K562 (cell line): ENCODE results near the gene NMRK2. TPM values are rescaled to one million over a fixed set of nuclear protein-coding genes. Genes with fewer than 3 reads are reported as not detected.

ENCODE experiments used
- FOXO4 ChIP-seq: fragments of 450-650 bp; formaldehyde crosslinking; IDR thresholded peaks from 2 replicates; pipeline ENCODE4 v1.4.0; 2020; ENCODE audit warnings: mild to moderate bottlenecking, moderate library complexity
- IRF1 ChIP-seq: sonication (generic); formaldehyde crosslinking; IDR thresholded peaks from 2 replicates; pipeline ENCODE4 v1.8.0; 2022; ENCODE audit warnings: missing genetic modification reagents, mild to moderate bottlenecking, borderline replicate concordance
- IRF2 ChIP-seq: sonication (generic); formaldehyde crosslinking; IDR thresholded peaks from 2 replicates; pipeline ENCODE4 v1.8.1; 2022; ENCODE audit warnings: mild to moderate bottlenecking, missing genetic modification reagents
- KHSRP ChIP-seq: fragments of 450-650 bp; IDR thresholded peaks from 2 replicates; pipeline ENCODE4 v1.6.1; 2017
- SIN3A ChIP-seq, 2 experiments: fragments of 150-350 bp in 1 of 2; IDR thresholded peaks; 2 replicates each; pipeline ENCODE4 v1.6.1; 2011 to 2016; ENCODE audit warnings: borderline replicate concordance in 2 of 2, low read depth in 2 of 2, low read length in 2 of 2, mild to moderate bottlenecking in 2 of 2, moderate library complexity in 2 of 2; ENCODE audit not compliant: control insufficient read depth in 1 of 2
- SMARCE1 ChIP-seq: fragments of 450-650 bp; IDR thresholded peaks from 2 replicates; pipeline ENCODE4 v1.7.1; 2016; ENCODE audit warnings: mild to moderate bottlenecking
- SREBF2 ChIP-seq: sonication (generic); formaldehyde crosslinking; IDR thresholded peaks from 2 replicates; pipeline ENCODE4 v1.4.0; 2020; ENCODE audit warnings: mild to moderate bottlenecking, missing genetic modification reagents
- ZC3H4 ChIP-seq: sonication (generic); formaldehyde crosslinking; IDR thresholded peaks from 2 replicates; pipeline ENCODE4 v1.9.0; 2021; ENCODE audit warnings: missing genetic modification reagents, borderline replicate concordance
- ZNF232 ChIP-seq: sonication (generic); formaldehyde crosslinking; IDR thresholded peaks from 2 replicates; pipeline ENCODE4 v1.8.0; 2022; ENCODE audit warnings: mild to moderate bottlenecking, missing genetic modification reagents
- polyA plus RNA-seq, 8 experiments: library from polyadenylated mRNA; depleted of rRNA in 4 of 8; stranded (reverse) in 5 of 8; unstranded in 3 of 8; fragments of >200 nt; fragmentation: Nextera tagmentation in 2 of 8; fragmentation: Illumina TruSeq in 1 of 8; extraction: Ambion mirVana in 2 of 8; extraction: Trizol in 1 of 8; gene quantifications; 2 replicates each; pipeline versions ENCODE4 v1.2.1 to v1.2.3, GENCODE V29; 2011 to 2014; ENCODE audit warnings: inconsistent platforms in 1 of 8, missing spikeins in 1 of 8
- total RNA-seq, 7 experiments: library from RNA; depleted of rRNA in 6 of 7; stranded (reverse); fragments of >200 nt in 6 of 7; fragmentation: Illumina TruSeq in 2 of 7; extraction: Trizol in 2 of 7; gene quantifications; 2 replicates each; pipeline versions ENCODE4 v1.2.1 to v1.2.3, GENCODE V29; 2011 to 2021; ENCODE audit warnings: low replicate concordance in 1 of 7
- TF ChIP-seq, protein P1 (sequence below), 3 experiments: fragments of 200-800 bp in 1 of 3; fragments of 250-450 bp in 1 of 3; fragments of 450-650 bp in 1 of 3; sonication (Bioruptor Pico) in 1 of 3; sonication (Bioruptor generic) in 1 of 3; formaldehyde crosslinking in 1 of 3; IDR thresholded peaks; 2 replicates each; pipeline versions ENCODE4 v1.6.1 to v1.8.0; 2016 to 2022; ENCODE audit warnings: mild to moderate bottlenecking in 2 of 3, missing genetic modification characterization in 2 of 3, missing compliant biosample characterization in 1 of 3, moderate library complexity in 1 of 3
- TF ChIP-seq, protein P2 (sequence below): sonication (generic); formaldehyde crosslinking; IDR thresholded peaks from 2 replicates; pipeline ENCODE4 v1.8.1; 2022; ENCODE audit warnings: missing genetic modification reagents
- TF ChIP-seq, protein P3 (sequence below): fragments of 200-800 bp; sonication (Bioruptor generic); IDR thresholded peaks from 2 replicates; pipeline ENCODE4 v1.6.1; 2017; ENCODE audit warnings: missing genetic modification characterization, missing compliant biosample characterization
- TF ChIP-seq, protein P4 (sequence below): sonication (generic); formaldehyde crosslinking; IDR thresholded peaks from 2 replicates; pipeline ENCODE4 v1.8.0; 2022; ENCODE audit warnings: mild to moderate bottlenecking, missing genetic modification reagents
- TF ChIP-seq, protein P5 (sequence below): fragments of 250-450 bp; sonication (Bioruptor Pico); IDR thresholded peaks from 2 replicates; pipeline ENCODE4 v1.8.0; 2022; ENCODE audit warnings: inconsistent platforms

The NMRK2 gene
- total and polyA plus RNA-seq, 9 of the 15 experiments (the other 6 are each of a cell fraction or from before 2014, with no cell fraction given): not detected

DNA sequence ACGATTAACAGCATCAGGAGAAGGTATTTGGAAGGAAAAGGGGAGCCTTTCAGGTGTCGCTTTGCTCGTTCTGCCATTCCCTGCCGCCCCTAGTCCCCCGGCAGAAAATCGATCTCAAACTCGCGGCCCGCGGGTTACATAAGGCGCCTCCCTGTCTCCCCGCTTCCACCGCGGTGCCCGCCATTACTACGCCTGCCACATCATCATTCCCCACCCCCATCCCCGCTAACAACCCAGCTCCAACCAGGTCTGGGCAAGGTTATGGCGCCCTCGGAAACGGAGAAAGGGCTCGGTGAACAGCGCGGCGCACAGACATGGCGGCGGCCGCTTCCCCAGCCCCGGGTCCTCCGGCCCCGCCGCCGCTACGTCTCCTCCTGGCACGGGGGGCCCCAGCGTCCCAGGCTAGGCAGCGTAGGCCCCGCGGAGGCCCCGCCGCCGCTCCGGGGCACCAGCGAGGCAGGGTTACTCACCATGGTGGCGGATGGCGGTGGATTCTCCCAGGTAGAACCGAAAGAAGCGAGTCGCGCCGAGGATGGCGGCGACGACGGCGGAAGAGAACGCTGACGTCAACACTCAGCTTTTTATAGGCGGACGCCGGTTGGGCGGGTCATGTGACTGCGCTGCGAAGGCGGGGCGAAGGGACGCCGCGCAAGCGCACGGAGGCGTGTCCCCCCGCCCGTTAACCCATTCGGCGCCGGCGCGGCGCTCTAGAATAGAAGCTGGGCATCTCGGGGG lies 52.2 kb downstream of the NMRK2 start, which contains the start of gene EEF2 (continued):
- TF ChIP-seq SREBF2 (CRISPR knock-in tag) (no peak), SIN3A (IDR thresholded peaks at IDR 0.05; ENCODE audit: borderline replicate concordance in 2 of 2, control insufficient read depth in 1 of 2, low read depth in 2 of 2, low read length in 2 of 2) (peak; percentile 34 to 57; a peak in 2 of 4 replicates), IRF1 (no peak), ZC3H4 (CRISPR knock-in tag) (peak; percentile 93; the same call in 1 of the 2 replicates), FOXO4 (CRISPR knock-in tag) (no peak), ZNF232 (peak; percentile 77; the same call in 1 of the 2 replicates), KHSRP (no peak), IRF2 (CRISPR knock-in tag) (no peak; the same call in 1 of the 2 replicates), SMARCE1 (no peak)
- TF ChIP-seq, protein P1, sequence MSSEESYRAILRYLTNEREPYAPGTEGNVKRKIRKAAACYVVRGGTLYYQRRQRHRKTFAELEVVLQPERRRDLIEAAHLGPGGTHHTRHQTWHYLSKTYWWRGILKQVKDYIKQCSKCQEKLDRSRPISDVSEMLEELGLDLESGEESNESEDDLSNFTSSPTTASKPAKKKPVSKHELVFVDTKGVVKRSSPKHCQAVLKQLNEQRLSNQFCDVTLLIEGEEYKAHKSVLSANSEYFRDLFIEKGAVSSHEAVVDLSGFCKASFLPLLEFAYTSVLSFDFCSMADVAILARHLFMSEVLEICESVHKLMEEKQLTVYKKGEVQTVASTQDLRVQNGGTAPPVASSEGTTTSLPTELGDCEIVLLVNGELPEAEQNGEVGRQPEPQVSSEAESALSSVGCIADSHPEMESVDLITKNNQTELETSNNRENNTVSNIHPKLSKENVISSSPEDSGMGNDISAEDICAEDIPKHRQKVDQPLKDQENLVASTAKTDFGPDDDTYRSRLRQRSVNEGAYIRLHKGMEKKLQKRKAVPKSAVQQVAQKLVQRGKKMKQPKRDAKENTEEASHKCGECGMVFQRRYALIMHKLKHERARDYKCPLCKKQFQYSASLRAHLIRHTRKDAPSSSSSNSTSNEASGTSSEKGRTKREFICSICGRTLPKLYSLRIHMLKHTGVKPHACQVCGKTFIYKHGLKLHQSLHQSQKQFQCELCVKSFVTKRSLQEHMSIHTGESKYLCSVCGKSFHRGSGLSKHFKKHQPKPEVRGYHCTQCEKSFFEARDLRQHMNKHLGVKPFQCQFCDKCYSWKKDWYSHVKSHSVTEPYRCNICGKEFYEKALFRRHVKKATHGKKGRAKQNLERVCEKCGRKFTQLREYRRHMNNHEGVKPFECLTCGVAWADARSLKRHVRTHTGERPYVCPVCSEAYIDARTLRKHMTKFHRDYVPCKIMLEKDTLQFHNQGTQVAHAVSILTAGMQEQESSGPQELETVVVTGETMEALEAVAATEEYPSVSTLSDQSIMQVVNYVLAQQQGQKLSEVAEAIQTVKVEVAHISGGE (CRISPR knock-in tag; IDR thresholded peaks at IDR 0.05): no peak
- TF ChIP-seq, protein P2, sequence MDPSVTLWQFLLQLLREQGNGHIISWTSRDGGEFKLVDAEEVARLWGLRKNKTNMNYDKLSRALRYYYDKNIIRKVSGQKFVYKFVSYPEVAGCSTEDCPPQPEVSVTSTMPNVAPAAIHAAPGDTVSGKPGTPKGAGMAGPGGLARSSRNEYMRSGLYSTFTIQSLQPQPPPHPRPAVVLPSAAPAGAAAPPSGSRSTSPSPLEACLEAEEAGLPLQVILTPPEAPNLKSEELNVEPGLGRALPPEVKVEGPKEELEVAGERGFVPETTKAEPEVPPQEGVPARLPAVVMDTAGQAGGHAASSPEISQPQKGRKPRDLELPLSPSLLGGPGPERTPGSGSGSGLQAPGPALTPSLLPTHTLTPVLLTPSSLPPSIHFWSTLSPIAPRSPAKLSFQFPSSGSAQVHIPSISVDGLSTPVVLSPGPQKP (CRISPR knock-in tag): no peak
- TF ChIP-seq, protein P3, sequence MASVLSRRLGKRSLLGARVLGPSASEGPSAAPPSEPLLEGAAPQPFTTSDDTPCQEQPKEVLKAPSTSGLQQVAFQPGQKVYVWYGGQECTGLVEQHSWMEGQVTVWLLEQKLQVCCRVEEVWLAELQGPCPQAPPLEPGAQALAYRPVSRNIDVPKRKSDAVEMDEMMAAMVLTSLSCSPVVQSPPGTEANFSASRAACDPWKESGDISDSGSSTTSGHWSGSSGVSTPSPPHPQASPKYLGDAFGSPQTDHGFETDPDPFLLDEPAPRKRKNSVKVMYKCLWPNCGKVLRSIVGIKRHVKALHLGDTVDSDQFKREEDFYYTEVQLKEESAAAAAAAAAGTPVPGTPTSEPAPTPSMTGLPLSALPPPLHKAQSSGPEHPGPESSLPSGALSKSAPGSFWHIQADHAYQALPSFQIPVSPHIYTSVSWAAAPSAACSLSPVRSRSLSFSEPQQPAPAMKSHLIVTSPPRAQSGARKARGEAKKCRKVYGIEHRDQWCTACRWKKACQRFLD: peak; percentile 86; the same call in 1 of the 2 replicates
- TF ChIP-seq, protein P4, sequence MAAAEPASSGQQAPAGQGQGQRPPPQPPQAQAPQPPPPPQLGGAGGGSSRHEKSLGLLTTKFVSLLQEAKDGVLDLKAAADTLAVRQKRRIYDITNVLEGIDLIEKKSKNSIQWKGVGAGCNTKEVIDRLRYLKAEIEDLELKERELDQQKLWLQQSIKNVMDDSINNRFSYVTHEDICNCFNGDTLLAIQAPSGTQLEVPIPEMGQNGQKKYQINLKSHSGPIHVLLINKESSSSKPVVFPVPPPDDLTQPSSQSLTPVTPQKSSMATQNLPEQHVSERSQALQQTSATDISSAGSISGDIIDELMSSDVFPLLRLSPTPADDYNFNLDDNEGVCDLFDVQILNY (CRISPR knock-in tag): no peak; the same call in 1 of the 2 replicates
- TF ChIP-seq, protein P5, sequence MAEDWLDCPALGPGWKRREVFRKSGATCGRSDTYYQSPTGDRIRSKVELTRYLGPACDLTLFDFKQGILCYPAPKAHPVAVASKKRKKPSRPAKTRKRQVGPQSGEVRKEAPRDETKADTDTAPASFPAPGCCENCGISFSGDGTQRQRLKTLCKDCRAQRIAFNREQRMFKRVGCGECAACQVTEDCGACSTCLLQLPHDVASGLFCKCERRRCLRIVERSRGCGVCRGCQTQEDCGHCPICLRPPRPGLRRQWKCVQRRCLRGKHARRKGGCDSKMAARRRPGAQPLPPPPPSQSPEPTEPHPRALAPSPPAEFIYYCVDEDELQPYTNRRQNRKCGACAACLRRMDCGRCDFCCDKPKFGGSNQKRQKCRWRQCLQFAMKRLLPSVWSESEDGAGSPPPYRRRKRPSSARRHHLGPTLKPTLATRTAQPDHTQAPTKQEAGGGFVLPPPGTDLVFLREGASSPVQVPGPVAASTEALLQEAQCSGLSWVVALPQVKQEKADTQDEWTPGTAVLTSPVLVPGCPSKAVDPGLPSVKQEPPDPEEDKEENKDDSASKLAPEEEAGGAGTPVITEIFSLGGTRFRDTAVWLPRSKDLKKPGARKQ (CRISPR knock-in tag): no peak
